ENCODE measurements around the gene MRPS33. TPM values are rescaled to one million over a fixed set of nuclear protein-coding genes. Genes with fewer than 3 reads are reported as not detected.

The MRPS33 gene
- total and polyA plus RNA-seq, 2 of the 8 experiments (the other 6 are each of a cell fraction or from before 2014, with no cell fraction given) = 22.9 to 62.6 TPM

GRCh38 chr7:141001546-141001945 lies 13.2 kb downstream of the MRPS33 start:
- no peak overlapping the region for H3K4me2 ChIP-seq (ENCODE audit: insufficient read depth in 1 of 2, low read depth in 2 of 2, low read length in 2 of 2)

More at GRCh38 chr7:141001546-141001945, 13.2 kb downstream of the MRPS33 start:
- no peak overlapping the region for H4K5ac ChIP-seq (ENCODE audit: insufficient read length, low read depth, low read length)
- no peaks in the 10 kb centered on the region for H3K4me1 ChIP-seq (replicated peaks in 1 of 4; ENCODE audit: control insufficient read depth in 3 of 4, insufficient read depth in 4 of 4, low read length in 3 of 4)
- H3K14ac ChIP-seq (ENCODE audit: insufficient read length) = no peak overlapping the region
- H4K20me1 ChIP-seq (replicated peaks in 1 of 2; ENCODE audit: control insufficient read depth in 1 of 2, insufficient read depth in 2 of 2, low read length in 2 of 2) = no peaks in the 10 kb centered on the region
- no peak overlapping the region for H2BK5ac ChIP-seq (ENCODE audit: low read depth, low read length)
- no peak overlapping the region for H3K18ac ChIP-seq (ENCODE audit: extremely low read depth, low read length)
- no peak overlapping the region for H2BK15ac ChIP-seq (ENCODE audit: low read length)
- FAIRE-seq = no peak
- POLR2A ChIA-PET (ENCODE audit: partially characterized antibody) = interaction anchor here (0.9 kb wide), 1 partner anchor 13 kb away, joined by 3 read pairs; the partner anchor contains the start of gene MRPS33
- H4K91ac ChIP-seq (replicated peaks; ENCODE audit: insufficient read length, low read length) = no peak overlapping the region
- CTCF ChIA-PET (ENCODE audit: partially characterized antibody) = interaction anchor here (0.9 to 1.6 kb wide), 5 partner anchors 9 to 326 kb away, joined by 3 to 6 read pairs (median 4); partner anchors contain the start of gene MRPS33
- no peak overlapping the region for H2BK12ac ChIP-seq (ENCODE audit: low read depth, low read length)
- H3K27ac ChIP-seq (ENCODE audit: low read depth, low read length) = no peak overlapping the region
- H3K27me3 ChIP-seq (replicated peaks in 1 of 4; ENCODE audit: control insufficient read depth in 3 of 4, extremely low read depth in 1 of 4, insufficient read depth in 3 of 4, low read length in 3 of 4) = no peaks in the 10 kb centered on the region
- H2AK5ac ChIP-seq (ENCODE audit: low read depth, low read length) = no peak overlapping the region
- H3K36me3 ChIP-seq (ENCODE audit: control insufficient read depth in 2 of 4, insufficient read depth in 4 of 4, low read length in 3 of 4) = peaks cover 2 to 8% (median 4%) of the 10 kb centered on the region in 4 experiments; a peak in 5 of 8 replicates
- H3K79me2 ChIP-seq (ENCODE audit: control insufficient read depth in 1 of 2, insufficient read depth in 2 of 2, low read length in 2 of 2) = no peaks in the 10 kb centered on the region
- H3K4ac ChIP-seq (replicated peaks; ENCODE audit: insufficient read length, low read depth, low read length) = no peak overlapping the region
- no peak for DNase-seq (ENCODE audit: low read depth in 1 of 2, low spot score in 2 of 2)
- no peaks in the 10 kb centered on the region for H3K79me1 ChIP-seq (ENCODE audit: low read depth, low read length)
- H3K23ac ChIP-seq (ENCODE audit: insufficient read length) = no peak overlapping the region
- no peak overlapping the region for H3K56ac ChIP-seq (replicated peaks; ENCODE audit: insufficient read length, low read depth, low read length)
- H2BK120ac ChIP-seq (replicated peaks; ENCODE audit: low read depth, low read length) = no peak overlapping the region
- H3K4me3 ChIP-seq (ENCODE audit: extremely low read depth in 1 of 4, insufficient read depth in 2 of 4, low read depth in 3 of 4, low read length in 4 of 4) = no peak overlapping the region
- TF ChIP-seq TCF12 (IDR thresholded peaks at IDR 0.05; ENCODE audit: low read depth, low read length) = no peak
- TF ChIP-seq EGR1 (IDR thresholded peaks at IDR 0.05; ENCODE audit: borderline replicate concordance, low read depth, low read length) = no peak
- no peak for TF ChIP-seq KDM1A (IDR thresholded peaks at IDR 0.05; ENCODE audit: borderline replicate concordance, low read length)
- no peak for TF ChIP-seq PHF8 (conservative IDR thresholded peaks at IDR 0.05; ENCODE audit: low read depth, low read length)
- no peak for TF ChIP-seq TEAD4 (IDR thresholded peaks at IDR 0.05; ENCODE audit: low read depth, low read length)
- H2AFZ ChIP-seq (ENCODE audit: low read length) = no peak overlapping the region
- H3K23me2 ChIP-seq (ENCODE audit: low read depth, low read length) = no peaks in the 10 kb centered on the region
- H2BK20ac ChIP-seq (ENCODE audit: low read length) = no peak overlapping the region
- no peak overlapping the region for H4K8ac ChIP-seq (ENCODE audit: extremely low read depth, insufficient read depth, low read length)
- H3K9ac ChIP-seq (replicated peaks in 1 of 4; ENCODE audit: extremely low read depth in 1 of 4, low read depth in 3 of 4, low read length in 3 of 4) = no peak overlapping the region
- 80% methylated on average over 1 of the region's 1 CpG; no CpG with 5 or more reads in 1 of the 2 experiments for WGBS, 2 experiments (ENCODE audit: extremely low coverage in 1 of 2, insufficient coverage in 1 of 2, insufficient read length in 1 of 2, insufficient replicate concordance in 2 of 2, low coverage in 1 of 2, low lambda C conversion rate in 2 of 2, missing lambda C conversion rate in 1 of 2)
- H3K9me3 ChIP-seq (ENCODE audit: insufficient read depth in 2 of 2, low read depth in 1 of 2, low read length in 1 of 2) = no peaks in the 10 kb centered on the region

Data from H1 (cell line).